ENCODE results near the gene ATF7IP.
A peak's percentile ranks its signal among the peaks of the same experiment; 100 is the strongest.
"Not testable (repeated sequence)": the region's sequence is repeated elsewhere in the genome, so short reads cannot be mapped to it uniquely, and the experiment has no call there.

Gene ATF7IP

DNA sequence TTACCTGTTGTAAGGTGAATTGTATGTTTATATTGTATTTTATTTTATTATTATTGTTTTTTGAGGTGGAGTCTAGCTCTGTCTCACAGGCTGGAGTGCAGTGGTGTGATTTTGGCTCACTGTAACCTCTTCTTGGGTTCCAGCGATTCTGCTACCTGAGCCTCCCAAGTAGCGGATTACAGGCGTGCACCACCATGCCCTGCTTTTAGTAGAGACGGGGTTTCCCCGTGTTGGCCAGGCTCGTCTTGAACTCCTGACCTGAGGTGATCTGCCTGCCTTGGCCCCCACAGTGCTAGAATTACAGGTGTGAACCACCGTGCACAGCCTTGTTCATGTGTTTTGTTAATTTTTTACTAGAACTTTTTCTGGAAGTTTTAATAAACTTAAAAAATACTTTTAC, 3.8 kb downstream of the ATF7IP start:
- no peak for DNase-seq

DNA sequence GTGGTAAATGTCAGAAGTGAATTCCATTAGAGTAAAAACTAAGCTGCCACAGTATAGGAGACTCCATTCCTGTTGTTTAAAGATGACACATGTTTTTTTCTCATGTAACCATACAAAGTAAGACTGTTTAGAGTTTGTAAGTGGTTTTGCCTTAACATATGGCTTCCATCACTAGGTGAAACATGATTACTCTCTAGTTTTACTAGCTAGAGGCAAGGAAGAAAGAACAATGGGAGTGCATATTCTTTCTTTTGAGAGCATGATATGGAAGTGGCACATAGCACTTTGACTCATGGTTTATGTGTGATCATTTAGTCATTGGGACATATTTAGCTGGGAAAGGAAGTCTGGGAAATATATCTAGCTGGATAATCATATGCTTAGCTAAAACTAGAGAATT, 7.7 kb downstream of the ATF7IP start:
- DNase-seq = no peak

DNA sequence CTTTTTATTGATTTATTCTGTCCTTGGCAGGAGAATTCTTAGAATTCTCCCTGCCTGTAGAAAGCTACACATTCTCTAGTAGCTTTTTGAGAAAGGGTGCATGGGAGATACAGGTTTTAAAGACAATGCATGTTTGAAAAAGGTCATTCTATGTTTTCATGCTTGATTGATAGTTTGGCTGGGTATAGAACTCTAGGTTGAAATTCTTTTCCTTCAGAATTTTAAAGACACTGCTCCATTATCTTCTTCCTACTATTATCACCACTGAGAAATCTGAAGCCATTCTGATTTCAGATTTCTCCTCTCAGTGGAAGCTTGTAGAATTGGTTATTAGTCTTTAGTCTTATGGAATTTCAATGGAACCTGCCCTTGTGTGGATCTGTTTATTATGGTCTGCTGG, 14.0 kb downstream of the ATF7IP start:
- no peak for DNase-seq

DNA sequence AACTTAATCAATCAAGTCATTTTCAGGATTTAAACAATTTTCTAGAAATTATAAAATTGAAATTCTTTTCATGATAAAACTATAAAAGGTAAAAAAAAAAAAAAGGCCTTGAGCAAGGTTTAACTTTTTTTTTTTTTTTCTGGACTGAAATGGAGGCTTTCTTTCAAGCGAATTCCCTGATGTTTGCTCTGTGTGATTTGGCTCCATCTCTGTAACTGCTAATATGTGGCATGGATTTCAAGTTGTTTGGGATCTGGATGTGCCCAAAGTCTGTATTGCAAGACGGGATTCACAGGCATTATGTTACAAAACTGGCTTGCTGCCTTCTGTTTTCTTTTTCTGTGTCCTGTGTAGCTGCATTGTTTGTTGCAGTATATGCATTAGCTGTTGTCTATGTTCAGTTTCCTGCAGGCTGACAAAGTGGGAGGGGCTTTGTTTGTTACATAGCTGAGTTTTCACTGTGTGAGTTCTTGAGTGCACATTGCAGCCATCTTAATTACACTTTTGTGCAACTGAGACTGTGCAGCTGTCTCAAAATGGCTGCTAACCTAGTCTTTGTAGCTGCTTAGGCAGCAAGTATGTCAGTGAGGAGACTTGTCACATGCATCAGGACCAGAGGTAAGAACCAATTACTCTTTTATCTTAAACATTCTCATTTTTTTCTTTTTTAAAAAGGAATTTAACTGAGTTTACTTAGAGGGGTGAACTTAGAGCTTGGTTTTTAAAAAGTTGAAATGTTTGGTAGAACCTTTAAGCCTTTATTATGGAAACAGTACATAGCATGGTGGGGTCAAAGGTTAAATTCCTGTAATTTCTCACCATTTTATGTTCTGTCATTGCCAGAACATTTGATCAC, 19.5 kb downstream of the ATF7IP start:
- peak; percentile 52 to 72 for DNase-seq

DNA sequence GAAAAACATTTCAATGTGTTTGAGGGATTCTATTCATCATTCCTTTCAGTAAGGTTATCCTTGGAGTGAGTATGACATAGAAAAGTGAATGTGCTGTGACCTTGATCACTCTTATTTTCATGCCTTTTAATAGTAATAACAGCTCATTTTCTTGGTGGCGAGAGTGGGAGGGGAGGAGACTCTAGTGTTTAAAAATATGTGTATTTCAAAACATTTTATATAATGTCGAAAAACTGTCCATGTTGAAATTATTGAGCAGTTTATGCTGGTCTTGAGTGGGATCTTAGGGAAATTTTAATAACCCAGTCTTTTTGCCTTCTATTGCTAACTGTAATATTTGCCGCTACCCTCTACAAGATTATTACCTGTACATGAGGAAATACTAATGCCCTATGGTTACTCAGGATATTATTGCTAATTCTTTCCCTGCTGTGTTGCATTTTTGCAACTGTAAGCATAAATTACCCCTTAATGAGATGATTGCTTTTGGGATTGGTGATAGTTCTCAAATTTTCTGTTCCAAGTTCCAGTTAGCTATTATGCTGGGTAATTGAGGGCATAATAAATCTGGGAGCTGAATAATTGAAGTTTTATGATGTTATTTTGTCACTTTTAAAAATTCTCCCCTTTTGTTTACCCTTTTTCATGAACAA, 21.9 kb downstream of the ATF7IP start:
- DNase-seq = no peak

DNA sequence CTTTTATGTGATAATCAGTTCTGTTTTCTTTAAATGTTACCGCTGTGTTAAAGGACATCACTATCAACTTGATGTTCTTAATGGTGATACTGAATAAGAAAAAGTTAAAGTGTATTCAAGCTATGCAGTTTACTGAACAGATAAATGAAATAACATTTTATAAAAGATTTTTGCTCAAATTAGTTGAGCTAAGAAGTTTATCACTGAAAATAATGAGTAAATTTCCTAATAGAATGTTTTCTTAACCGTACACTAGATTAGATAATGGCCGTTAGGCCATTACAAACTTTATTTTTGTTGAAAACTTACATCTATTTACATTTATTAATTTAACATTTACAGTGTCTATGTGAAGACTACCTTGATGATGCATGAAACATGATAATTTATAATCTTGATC, 25.0 kb downstream of the ATF7IP start:
- DNase-seq = no peak

DNA sequence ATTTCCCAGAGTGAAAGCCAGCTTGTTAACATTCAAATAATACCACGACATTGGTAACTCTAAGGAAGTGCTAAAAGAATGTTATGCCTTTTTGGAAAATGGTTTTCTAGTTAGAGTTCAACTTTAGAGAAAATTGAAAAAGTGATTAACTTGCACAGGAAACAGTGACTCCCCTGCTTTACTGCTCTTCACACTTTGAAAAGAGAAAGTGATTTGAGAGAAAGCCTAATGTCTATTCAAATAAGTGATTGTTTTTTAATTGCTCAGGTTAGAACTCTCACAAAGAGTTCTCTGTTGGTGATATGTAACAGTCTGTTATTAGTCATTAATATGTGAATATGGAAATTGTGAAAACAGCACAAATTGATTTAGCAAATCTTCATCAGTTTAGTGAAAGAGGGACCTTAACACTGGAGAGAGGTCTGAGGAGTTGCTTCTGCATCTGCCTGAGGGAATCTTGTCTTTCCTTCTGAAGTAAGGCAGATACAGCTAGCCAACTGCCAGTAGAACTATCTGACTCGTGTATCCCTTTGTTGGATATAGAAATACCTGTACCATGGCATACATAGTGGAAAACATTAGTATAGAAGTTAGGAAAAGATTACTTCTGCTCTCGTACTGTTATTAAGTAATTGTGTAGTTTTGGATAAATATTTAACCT, 25.5 kb downstream of the ATF7IP start:
- DNase-seq = no peak

DNA sequence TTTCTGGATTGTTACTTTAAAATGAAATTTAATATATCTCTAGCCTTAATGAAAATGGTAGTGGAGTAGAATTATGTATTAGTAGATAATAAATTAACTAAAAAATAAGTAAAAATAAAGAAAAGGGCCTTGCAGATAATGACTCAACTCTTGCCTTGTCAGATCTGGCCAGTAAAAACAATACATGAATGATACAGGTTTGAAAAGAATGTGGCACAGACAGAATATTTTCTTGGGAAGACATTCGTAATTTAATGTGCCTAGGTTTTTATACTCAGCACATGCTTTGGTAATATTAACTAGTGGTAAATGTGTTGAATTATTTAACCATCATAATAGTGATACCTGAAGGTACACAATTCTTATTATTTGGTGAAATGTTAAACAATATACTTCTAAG, 28.3 kb downstream of the ATF7IP start:
- DNase-seq = no peak

DNA sequence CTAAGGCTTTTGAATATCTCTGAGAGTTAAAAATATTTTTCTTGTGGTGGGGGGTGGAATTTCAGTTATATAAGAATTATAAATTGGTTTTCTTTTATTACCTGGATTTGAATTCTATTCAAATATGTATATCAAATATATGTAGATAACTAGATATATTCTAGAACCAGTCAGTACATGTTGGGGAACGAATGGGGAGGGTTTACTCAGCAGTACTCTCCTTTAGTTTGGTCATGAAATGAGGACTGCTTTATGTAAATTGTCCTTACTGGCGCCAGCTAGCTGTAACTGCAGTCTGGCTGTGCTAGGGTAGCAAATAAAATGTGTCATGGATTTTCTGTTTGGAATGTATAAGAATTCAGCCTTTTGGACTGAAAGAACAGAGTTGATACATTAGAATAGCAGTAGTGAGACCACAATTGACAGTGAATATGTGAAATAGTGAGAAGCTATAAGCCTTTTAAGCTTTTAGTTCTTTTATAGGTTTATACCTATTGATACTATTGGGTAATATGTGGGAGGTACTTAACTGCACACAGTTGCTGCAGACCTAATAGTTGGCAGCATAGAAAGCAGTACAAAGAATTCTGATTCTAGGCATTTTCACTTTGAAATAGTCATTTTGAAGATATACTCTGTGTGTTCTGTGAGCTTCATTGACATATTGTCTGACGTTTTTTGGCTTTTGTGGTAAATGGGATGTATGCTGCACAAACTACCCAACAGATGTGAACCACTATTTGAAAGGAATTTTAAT, 29.0 kb downstream of the ATF7IP start:
- DNase-seq = peak in 1 of 2 donors; percentile 76

DNA sequence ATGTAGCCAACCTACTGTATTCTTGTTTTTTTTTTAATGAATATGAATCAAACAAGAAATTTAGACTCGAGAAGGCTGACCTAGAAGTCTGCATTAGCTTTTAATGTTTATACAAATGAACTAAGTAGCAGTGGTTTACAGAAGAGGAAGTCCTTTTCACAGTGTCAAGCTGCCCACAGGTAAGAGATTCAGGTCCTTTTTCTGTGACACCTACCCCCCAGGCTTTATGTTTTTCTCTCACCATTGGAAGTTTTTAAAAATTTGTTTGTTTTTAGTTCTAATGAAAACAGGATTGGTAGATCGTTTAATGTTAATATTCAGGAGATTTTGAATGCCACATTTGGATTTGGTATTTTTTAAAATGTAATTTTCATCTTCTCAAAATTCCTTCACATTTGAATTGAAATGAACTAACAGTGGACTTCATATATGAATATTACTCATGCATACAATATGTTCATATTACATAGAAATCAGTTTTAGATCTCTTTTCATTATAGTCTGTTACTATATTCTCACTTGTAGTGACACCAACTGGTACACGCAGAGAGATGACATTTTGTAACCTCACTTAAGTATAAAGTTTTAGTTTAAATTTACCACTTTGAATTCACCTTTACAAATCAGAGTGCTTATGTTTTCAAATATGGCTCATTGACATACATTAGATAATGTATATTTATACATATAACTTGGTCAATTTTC, 29.7 kb downstream of the ATF7IP start:
- no peak for DNase-seq

DNA sequence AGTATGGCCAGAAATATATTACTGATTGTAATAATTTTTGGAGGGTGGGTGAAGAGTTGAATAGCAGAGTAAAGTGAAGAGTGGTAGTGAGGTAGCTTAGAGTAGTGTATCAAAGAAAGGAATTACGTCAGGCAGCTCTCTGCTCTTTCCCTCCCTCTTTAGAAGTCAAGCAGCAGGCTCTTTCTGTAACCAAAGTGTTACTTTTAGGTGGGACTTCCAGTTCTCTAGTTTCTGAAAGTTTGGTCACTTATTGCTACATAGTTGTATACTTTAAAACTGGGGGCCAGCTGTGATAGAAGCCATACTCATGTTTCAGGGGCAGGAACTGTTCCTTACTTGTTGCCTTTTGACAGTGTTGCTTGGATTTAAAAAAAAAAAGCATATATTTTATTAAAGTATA, 30.6 kb downstream of the ATF7IP start:
- DNase-seq = no peak

DNA sequence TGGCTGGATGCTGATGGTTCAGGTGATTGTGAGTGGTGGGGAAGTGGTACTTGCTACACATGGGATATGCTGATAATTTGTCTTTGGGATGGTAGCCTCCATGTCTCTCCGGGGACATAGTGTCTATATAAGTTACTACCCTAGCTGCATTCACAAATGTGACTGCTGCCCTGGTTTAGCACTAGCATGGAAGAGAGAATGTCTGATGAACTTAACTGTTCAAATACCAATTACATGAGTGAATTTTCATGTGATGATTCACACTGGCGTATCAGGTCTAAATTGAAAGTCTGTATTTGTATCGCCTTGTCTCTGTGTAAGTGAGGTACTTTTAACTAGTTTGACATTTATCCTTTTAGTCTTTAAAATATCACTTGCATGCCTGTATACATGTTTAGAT, 34.4 kb downstream of the ATF7IP start:
- DNase-seq = no peak

DNA sequence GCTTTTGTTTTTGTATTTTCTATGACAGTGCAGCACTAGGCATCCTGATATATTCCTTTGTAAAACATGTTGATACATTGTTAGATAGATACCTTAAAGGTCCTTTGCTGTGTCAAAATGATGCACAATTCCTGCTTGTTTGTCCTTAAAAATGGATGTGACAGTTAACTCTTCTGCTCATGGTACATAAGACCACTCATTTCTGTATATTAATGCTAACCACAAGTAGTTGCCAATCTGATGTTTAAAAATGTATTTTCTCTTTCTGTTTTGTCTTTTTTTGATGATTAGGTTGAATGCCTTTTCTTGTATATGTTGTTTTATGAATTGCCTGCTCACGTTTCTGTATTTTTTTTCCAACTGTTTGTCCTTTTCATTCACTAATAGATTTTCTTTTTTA, 35.1 kb downstream of the ATF7IP start:
- DNase-seq = no peak

DNA sequence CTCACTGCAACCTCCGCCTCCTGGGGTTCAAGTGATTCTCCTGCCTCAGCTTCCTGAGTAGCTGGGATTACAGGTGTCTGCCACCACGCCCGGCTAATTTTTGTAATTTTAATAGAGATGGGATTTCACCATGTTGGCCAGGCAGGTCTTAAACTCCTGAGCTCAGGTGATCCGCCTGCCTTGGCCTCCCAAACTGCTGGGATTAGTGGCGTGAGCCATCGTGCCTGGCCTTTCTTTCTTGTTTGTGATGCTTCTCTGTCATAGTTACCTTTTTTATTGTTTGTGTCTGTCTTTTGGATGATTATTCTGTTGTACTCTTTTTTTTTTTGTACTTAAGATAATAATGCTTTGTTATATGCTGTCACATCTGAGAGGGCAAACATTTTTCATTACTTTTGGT, 35.8 kb downstream of the ATF7IP start:
- not testable (repeated sequence) for DNase-seq

DNA sequence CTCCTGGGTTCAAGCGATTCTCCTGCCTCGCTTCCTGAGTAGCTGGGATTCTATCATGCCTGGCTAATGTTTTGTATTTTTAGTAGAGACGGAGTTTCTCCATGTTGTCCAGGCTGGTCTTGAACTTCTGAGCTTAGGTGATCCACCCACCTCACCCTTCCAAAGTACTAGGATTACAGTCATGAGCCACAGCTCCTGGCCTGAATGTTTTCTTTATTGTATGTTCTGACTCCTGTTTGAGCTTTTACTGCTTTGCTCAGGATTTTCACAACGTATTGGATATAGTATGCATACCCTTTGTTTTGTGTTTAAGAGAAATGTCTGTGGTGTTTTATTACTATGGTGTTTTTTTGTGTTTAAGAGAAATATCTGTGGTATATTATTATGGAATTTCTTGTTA, 37.2 kb downstream of the ATF7IP start:
- no peak for DNase-seq

DNA sequence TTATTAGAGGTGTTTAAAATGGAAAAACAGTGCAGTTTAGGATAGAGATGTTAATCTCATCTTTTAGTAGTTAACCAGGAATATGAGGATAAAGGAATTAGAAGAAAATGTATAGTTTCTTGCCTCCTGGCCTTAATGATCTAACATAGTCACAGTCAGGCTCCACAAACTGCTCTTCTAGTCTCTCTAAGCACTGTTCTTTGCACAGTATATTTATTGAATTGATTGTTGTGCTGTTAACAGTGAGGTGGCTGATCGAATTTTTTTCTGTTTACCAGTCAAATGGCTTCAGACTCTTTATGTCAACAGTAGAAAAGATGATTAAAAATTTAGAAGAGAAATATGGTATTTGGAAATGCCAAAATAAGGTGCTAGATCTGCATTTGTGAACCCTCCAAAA, 37.8 kb downstream of the ATF7IP start:
- no peak for DNase-seq

DNA sequence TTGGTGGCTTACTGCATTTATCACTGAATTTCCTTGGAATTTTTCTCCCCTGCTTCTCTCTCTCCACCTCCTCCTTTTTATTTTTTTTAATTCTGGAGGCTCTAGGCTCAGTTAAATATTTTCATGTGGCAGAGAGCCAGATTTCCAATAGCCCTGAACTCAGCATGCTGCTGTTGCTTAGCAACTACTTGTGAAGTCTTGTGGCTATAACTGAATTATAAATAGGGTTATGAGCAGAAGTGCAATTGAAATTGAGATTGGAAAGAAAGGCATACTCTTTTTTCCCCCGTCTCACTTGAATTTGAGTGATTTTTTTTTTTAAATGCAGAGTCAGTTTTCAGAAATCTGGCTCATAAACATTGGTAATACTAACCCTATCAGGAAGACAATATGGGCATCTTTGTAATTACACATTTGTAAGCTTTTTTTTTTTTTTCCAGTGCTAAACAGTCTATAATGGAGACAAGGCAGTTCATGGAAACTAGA, 38.3 kb downstream of the ATF7IP start:
- DNase-seq = peak in 1 of 2 donors; percentile 51

DNA sequence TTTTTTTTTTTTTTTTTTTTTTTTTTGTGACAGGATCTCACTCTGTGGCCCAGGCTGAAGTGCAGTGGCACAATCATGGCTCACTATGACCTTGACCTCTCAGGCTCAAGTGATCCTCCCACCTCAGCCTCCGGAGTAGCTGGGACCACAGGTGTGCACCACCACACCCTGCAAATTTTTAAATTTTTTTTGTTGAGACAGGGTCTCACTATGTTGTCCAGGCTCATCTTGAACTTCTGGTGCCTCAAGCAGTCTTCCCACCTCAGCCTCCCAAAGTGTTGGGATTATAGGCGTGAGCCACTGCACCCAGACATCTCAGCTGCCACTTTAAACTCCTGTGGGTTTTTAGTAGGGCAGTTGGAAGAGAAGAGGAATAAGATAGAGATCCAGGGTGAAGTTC, 39.9 kb downstream of the ATF7IP start:
- not testable (repeated sequence) for DNase-seq

DNA sequence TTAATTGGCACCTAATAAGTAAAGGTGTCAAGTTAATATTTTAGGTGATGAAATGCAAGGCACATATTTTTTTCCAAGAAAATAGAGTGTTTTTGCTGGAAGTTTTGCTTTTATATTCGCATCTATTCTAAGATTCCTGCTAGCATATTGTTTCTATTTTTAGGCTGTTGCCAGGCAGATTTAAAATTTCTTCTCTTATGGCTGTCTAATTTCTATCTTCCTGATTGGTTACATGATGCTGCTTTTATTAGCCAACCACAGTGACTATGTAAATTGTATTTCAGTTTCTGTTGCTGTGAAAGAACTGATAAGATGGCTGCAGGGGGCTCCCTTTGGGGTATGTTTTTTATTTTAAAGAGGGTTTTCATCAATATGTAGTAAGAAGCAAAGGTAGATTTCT, 42.7 kb downstream of the ATF7IP start:
- peak in 1 of 2 donors; percentile 34 for DNase-seq

DNA sequence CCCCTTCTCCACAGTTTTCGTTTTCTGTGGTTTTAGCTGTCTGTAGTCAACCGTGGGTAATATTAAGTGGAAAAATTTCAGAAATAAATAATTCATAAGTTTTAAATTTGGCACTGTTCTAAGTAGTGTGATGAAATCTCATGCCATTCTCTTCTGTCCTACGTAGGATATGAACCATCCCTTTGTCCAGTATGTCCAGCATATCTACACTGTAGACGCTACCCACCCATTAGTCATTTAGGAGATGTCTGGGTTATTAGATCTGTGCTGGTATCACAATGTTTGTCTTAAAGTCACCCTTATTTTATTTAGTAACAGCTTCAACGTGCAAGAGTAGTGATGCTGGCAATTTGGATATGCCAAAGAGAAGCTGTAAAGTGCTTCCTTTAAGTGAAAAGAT, 44.7 kb downstream of the ATF7IP start:
- DNase-seq = no peak

DNA sequence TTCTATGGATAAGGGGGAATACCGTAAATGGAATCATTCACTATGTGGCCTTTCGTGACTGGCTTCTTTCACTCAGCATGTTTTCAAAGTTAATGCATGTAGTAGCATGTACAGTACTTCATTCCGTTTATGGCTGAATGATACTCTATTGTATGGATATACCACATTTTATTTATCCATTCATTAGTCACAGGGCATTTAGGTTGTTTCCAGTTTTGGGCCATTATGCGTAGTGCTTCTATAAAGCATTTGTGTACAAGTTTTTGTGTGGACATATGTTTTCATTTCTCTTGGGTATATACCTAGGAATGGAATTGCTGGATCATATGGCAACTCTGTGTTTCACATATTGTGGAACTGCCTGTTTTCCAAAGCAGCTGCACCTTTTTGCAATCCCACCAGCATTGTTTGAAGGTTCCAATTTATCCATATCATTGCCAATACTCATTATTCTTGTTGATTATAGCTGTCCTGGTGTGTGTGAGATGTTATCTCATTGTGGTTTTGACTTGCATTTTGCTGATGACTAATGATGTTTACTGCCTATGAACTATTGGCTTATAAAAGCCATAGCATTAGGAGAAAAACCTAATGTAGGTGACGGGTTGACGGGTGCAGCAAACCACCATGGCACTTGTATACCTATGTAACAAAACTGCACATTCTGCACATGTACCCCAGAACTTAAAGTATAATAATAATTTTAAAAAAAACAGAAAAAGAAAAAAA, 45.5 kb downstream of the ATF7IP start:
- DNase-seq = no peak

DNA sequence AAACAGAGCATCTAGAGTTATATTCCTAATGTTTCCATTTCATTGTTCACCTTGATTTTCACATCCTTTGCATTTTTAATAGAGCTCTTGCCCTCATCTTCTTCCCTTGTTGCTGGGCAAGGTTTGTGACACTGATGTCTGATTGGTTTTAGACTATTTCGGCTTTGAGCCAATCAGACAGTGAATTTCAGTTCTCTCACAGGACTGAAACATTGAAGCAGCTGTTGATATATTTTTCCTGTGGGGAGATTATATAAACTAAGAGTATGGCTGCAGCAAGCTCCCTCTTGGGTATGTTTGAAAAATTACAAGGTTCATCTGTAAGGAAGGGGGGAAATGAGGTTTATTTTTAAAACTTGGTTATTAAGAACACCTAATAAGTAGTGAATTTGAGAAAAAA, 51.2 kb downstream of the ATF7IP start:
- DNase-seq = peak in 1 of 2 donors; percentile 40

All from hippocampal formation (tissue), 2 donors.